WTC11 (cell line): ENCODE measurements around the gene ARHGAP26. TPM values are rescaled to one million over a fixed set of nuclear protein-coding genes. Genes with fewer than 3 reads are reported as not detected.

ENCODE experiments used
- ATAC-seq: fragments of 200-7000 bp; cut with Tn5 transposase; 2 replicates; pipeline ENCODE4 v1.10.0; 2021; ENCODE audit warnings: mild to moderate bottlenecking, moderate library complexity
- CTCF ChIA-PET: fragments of 300-600 bp; sonication (Branson Sonifier 250); formaldehyde crosslinking; loops from one replicate; lab custom pipeline; 2021; ENCODE audit warnings: antibody characterized with exemption; lab: Charles Lee
- POLR2A ChIA-PET: fragments of 350-600 bp; sonication (Branson Sonifier 250); formaldehyde crosslinking; loops from one replicate; lab custom pipeline; 2021; ENCODE audit warnings: antibody characterized with exemption; lab: Charles Lee
- DNase-seq: peaks from one replicate; pipeline ENCODE4 v3.0.0; 2021; ENCODE audit warnings: low spot score
- H3K27ac Mint-ChIP-seq: 2 replicates; pipeline ENCODE4 v1.8.0; 2021; ENCODE audit warnings: mixed read lengths
- H3K27me3 Mint-ChIP-seq: 2 replicates; pipeline ENCODE4 v1.8.0; 2021; ENCODE audit warnings: low read depth, mild to moderate bottlenecking, moderate library complexity, mixed read lengths
- H3K36me3 Mint-ChIP-seq: 2 replicates; pipeline ENCODE4 v1.8.0; 2021; ENCODE audit warnings: mixed read lengths
- H3K4me1 Mint-ChIP-seq: 2 replicates; pipeline ENCODE4 v1.8.0; 2022; ENCODE audit warnings: mixed read lengths
- H3K4me3 Mint-ChIP-seq: 2 replicates; pipeline ENCODE4 v1.8.0; 2021; ENCODE audit warnings: mild to moderate bottlenecking, moderate library complexity, mixed read lengths
- H3K9me3 Mint-ChIP-seq: 2 replicates; pipeline ENCODE4 v1.8.0; 2021; ENCODE audit warnings: mixed read lengths
- E2F4 ChIP-seq: sonication (generic); formaldehyde crosslinking; IDR thresholded peaks from 2 replicates; pipeline ENCODE4 v1.8.1; 2022; ENCODE audit warnings: low read depth, mild to moderate bottlenecking, moderate library complexity, missing genetic modification reagents, borderline replicate concordance
- ERG ChIP-seq: fragments of 250-450 bp; sonication (Bioruptor Pico); IDR thresholded peaks from 2 replicates; pipeline ENCODE4 v1.8.0; 2021; ENCODE audit warnings: mild to moderate bottlenecking
- FOXP1 ChIP-seq: sonication (generic); formaldehyde crosslinking; IDR thresholded peaks from 2 replicates; pipeline ENCODE4 v1.8.0; 2022; ENCODE audit warnings: missing genetic modification reagents, mild to moderate bottlenecking, moderate library complexity, borderline replicate concordance
- GTF2I ChIP-seq: fragments of 250-450 bp; sonication (Bioruptor Pico); conservative IDR thresholded peaks from 2 replicates; pipeline ENCODE4 v1.4.0; 2021; ENCODE audit warnings: mild to moderate bottlenecking
- MXD4 ChIP-seq: fragments of 250-450 bp; sonication (Bioruptor Pico); IDR thresholded peaks from 2 replicates; pipeline ENCODE4 v1.8.0; 2021; ENCODE audit warnings: mild to moderate bottlenecking, moderate library complexity, borderline replicate concordance
- MYBL2 ChIP-seq: sonication (generic); formaldehyde crosslinking; IDR thresholded peaks from 2 replicates; pipeline ENCODE4 v1.8.1; 2023; ENCODE audit warnings: mild to moderate bottlenecking, moderate library complexity, missing genetic modification reagents
- NR3C1 ChIP-seq: sonication (generic); formaldehyde crosslinking; conservative IDR thresholded peaks from 2 replicates; pipeline ENCODE4 v1.8.1; 2023; ENCODE audit warnings: low read depth, mild to moderate bottlenecking, missing genetic modification reagents
- OVOL2 ChIP-seq: fragments of 250-450 bp; sonication (Bioruptor Pico); IDR thresholded peaks from 2 replicates; pipeline ENCODE4 v1.9.0; 2021; ENCODE audit warnings: mild to moderate bottlenecking, borderline replicate concordance
- PREB ChIP-seq: sonication (generic); formaldehyde crosslinking; IDR thresholded peaks from 2 replicates; pipeline ENCODE4 v1.8.1; 2022; ENCODE audit warnings: mild to moderate bottlenecking, missing genetic modification reagents, moderate library complexity, borderline replicate concordance
- PRRX2 ChIP-seq: fragments of 250-450 bp; sonication (Bioruptor Pico); IDR thresholded peaks from 2 replicates; pipeline ENCODE4 v1.8.0; 2021; ENCODE audit warnings: mild to moderate bottlenecking
- RORB ChIP-seq: fragments of 250-450 bp; sonication (Bioruptor Pico); IDR thresholded peaks from 2 replicates; pipeline ENCODE4 v1.9.0; 2021; ENCODE audit warnings: mild to moderate bottlenecking
- SMAD4 ChIP-seq: sonication (generic); formaldehyde crosslinking; IDR thresholded peaks from 2 replicates; pipeline ENCODE4 v1.8.0; 2022; ENCODE audit warnings: mild to moderate bottlenecking, missing genetic modification reagents
- SP1 ChIP-seq: sonication (generic); formaldehyde crosslinking; conservative IDR thresholded peaks from 2 replicates; pipeline ENCODE4 v1.8.1; 2022; ENCODE audit warnings: missing genetic modification reagents
- ZNF121 ChIP-seq: sonication (generic); formaldehyde crosslinking; IDR thresholded peaks from 2 replicates; pipeline ENCODE4 v1.8.0; 2023; ENCODE audit warnings: missing genetic modification reagents
- ZNF317 ChIP-seq: sonication (generic); formaldehyde crosslinking; IDR thresholded peaks from 2 replicates; pipeline ENCODE4 v1.8.1; 2023; ENCODE audit warnings: low read depth, mild to moderate bottlenecking, moderate library complexity, missing genetic modification reagents, borderline replicate concordance
- ZNF416 ChIP-seq: fragments of 250-450 bp; sonication (Bioruptor Pico); IDR thresholded peaks from 2 replicates; pipeline ENCODE4 v1.9.0; 2021; ENCODE audit warnings: mild to moderate bottlenecking, inconsistent platforms
- ZNF423 ChIP-seq: fragments of 250-450 bp; sonication (Bioruptor Pico); IDR thresholded peaks from 2 replicates; pipeline ENCODE4 v2.1.2; 2022; ENCODE audit warnings: mild to moderate bottlenecking, moderate library complexity
- ZNF671 ChIP-seq: fragments of 250-450 bp; sonication (Bioruptor Pico); IDR thresholded peaks from 2 replicates; pipeline ENCODE4 v1.8.0; 2021; ENCODE audit warnings: mild to moderate bottlenecking
- total RNA-seq: library from RNA; stranded (reverse); gene quantifications from 3 replicates; pipeline ENCODE4 v1.2.3, GENCODE V29; 2021
- TF ChIP-seq, protein P1 (sequence below): sonication (generic); formaldehyde crosslinking; IDR thresholded peaks from 2 replicates; pipeline ENCODE4 v1.8.0; 2022; ENCODE audit warnings: missing genetic modification reagents
- TF ChIP-seq, protein P2 (sequence below): fragments of 200-600 bp; IDR thresholded peaks from 2 replicates; pipeline ENCODE4 v1.8.0; 2022; ENCODE audit warnings: antibody characterized with exemption
- TF ChIP-seq, protein P3 (sequence below): sonication (generic); formaldehyde crosslinking; IDR thresholded peaks from 2 replicates; pipeline ENCODE4 v1.8.1; 2023; ENCODE audit warnings: mild to moderate bottlenecking, moderate library complexity, missing genetic modification reagents

The ARHGAP26 gene
- total RNA-seq, 1 experiment from 2014 or later = 22.3 TPM

GRCh38 chr5:142865631-142866030 lies 95.5 kb downstream of the ARHGAP26 start:
- Mint-ChIP-seq H3K27me3 (no peaks in the 10 kb centered on the region), H3K27ac (peak overlapping the region; percentile 28), H3K4me1 (peaks cover 76% of the 10 kb centered on the region), H3K36me3 (no peaks in the 10 kb centered on the region), H3K4me3 (no peak overlapping the region), H3K9me3 (no peaks in the 10 kb centered on the region)
- ATAC-seq (no peak), DNase-seq (no peak)
- CTCF ChIA-PET = interaction anchor here (0.6 to 3.3 kb wide), 8 partner anchors 16 to 509 kb away, joined by 3 to 18 read pairs (median 6); partner anchors contain the start of gene ARHGAP26
- POLR2A ChIA-PET = interaction anchor here (0.6 kb wide), 1 partner anchor 78 kb away, joined by 4 read pairs; no protein-coding TSS in a partner anchor
- TF ChIP-seq RORB (CRISPR knock-in tag) = no peak
- TF ChIP-seq, protein P1, sequence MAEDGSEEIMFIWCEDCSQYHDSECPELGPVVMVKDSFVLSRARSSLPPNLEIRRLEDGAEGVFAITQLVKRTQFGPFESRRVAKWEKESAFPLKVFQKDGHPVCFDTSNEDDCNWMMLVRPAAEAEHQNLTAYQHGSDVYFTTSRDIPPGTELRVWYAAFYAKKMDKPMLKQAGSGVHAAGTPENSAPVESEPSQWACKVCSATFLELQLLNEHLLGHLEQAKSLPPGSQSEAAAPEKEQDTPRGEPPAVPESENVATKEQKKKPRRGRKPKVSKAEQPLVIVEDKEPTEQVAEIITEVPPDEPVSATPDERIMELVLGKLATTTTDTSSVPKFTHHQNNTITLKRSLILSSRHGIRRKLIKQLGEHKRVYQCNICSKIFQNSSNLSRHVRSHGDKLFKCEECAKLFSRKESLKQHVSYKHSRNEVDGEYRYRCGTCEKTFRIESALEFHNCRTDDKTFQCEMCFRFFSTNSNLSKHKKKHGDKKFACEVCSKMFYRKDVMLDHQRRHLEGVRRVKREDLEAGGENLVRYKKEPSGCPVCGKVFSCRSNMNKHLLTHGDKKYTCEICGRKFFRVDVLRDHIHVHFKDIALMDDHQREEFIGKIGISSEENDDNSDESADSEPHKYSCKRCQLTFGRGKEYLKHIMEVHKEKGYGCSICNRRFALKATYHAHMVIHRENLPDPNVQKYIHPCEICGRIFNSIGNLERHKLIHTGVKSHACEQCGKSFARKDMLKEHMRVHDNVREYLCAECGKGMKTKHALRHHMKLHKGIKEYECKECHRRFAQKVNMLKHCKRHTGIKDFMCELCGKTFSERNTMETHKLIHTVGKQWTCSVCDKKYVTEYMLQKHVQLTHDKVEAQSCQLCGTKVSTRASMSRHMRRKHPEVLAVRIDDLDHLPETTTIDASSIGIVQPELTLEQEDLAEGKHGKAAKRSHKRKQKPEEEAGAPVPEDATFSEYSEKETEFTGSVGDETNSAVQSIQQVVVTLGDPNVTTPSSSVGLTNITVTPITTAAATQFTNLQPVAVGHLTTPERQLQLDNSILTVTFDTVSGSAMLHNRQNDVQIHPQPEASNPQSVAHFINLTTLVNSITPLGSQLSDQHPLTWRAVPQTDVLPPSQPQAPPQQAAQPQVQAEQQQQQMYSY (CRISPR knock-in tag) = peak; percentile 44; the same call in 1 of the 2 replicates
- TF ChIP-seq, all 79 proteins: peak for 1

DNA sequence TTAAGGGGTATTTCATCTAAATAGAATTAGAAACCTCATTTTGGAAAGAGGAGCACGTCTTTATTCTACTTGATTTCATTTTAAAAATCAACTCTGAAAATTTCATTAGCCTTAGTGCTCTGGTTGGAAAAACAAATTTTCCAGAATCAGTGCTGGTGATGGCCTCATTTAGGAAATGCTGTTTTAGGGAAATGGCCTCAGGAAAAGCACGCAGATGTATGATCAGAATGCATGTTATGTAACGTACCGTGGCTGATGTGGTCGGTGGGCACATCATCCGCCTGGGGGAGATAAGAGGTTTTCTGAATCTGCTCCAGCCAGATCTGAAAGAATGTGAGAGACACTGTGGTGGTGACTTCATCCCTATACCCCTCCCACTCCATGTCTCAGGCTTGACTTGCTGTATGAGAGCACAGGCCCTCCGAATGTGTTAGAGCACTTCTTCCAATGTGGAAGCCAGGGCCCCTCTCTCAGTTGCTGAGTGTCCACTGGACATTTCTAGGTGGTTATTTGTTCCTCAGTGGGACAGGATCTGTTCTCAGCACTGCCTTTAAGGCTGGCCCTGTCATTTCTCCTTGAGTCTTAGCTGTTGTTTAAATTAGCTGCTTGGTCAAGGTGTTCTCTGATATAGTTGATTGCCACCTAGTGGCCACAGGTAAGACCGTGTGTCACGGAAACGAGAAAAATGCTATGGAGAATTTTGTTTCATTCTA lies 96.5 kb downstream of the ARHGAP26 start:
- H3K4me1 Mint-ChIP-seq = peaks cover 73% of the 10 kb centered on the region
- no peaks in the 10 kb centered on the region for H3K36me3 Mint-ChIP-seq
- TF ChIP-seq SP1 (CRISPR knock-in tag) = 0 out of 2 replicates have a peak, but pooled peaks have one; percentile 16
- no peak for TF ChIP-seq ZNF317 (CRISPR knock-in tag)
- TF ChIP-seq PRRX2 = no peak
- no peak for TF ChIP-seq SMAD4 (CRISPR knock-in tag)
- TF ChIP-seq, protein P2, sequence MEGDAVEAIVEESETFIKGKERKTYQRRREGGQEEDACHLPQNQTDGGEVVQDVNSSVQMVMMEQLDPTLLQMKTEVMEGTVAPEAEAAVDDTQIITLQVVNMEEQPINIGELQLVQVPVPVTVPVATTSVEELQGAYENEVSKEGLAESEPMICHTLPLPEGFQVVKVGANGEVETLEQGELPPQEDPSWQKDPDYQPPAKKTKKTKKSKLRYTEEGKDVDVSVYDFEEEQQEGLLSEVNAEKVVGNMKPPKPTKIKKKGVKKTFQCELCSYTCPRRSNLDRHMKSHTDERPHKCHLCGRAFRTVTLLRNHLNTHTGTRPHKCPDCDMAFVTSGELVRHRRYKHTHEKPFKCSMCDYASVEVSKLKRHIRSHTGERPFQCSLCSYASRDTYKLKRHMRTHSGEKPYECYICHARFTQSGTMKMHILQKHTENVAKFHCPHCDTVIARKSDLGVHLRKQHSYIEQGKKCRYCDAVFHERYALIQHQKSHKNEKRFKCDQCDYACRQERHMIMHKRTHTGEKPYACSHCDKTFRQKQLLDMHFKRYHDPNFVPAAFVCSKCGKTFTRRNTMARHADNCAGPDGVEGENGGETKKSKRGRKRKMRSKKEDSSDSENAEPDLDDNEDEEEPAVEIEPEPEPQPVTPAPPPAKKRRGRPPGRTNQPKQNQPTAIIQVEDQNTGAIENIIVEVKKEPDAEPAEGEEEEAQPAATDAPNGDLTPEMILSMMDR = peak; percentile 50
- no peak for TF ChIP-seq PREB (CRISPR knock-in tag)
- TF ChIP-seq ZNF121 (CRISPR knock-in tag) = no peak
- H3K9me3 Mint-ChIP-seq = no peaks in the 10 kb centered on the region
- ChIA-PET CTCF (interaction anchor here (0.5 to 2.8 kb wide), 42 partner anchors 8 to 933 kb away, joined by 3 to 46 read pairs (median 6); partner anchors contain the start of gene ARHGAP26), POLR2A (interaction anchor here (0.7 to 1.0 kb wide), 2 partner anchors 9 to 96 kb away, joined by 3 to 4 read pairs; partner anchors contain the start of gene ARHGAP26)
- no peak overlapping the region for H3K4me3 Mint-ChIP-seq
- ATAC-seq (peak; percentile 55), DNase-seq (no peak)
- peak overlapping the region; percentile 74 for H3K27ac Mint-ChIP-seq
- H3K27me3 Mint-ChIP-seq = no peaks in the 10 kb centered on the region

GRCh38 chr5:142869886-142870285 lies 99.7 kb downstream of the ARHGAP26 start:
- ATAC-seq (no peak), DNase-seq (no peak)
- H3K27ac Mint-ChIP-seq = no peak overlapping the region
- peaks cover 62% of the 10 kb centered on the region for H3K4me1 Mint-ChIP-seq
- no peaks in the 10 kb centered on the region for H3K36me3 Mint-ChIP-seq
- no peak overlapping the region for H3K4me3 Mint-ChIP-seq
- ChIA-PET POLR2A (no interaction called here), CTCF (interaction anchor here (1.2 to 2.7 kb wide), 2 partner anchors 116 to 157 kb away, joined by 3 to 13 read pairs; no protein-coding TSS in a partner anchor)
- no peaks in the 10 kb centered on the region for H3K9me3 Mint-ChIP-seq
- H3K27me3 Mint-ChIP-seq = no peaks in the 10 kb centered on the region
- TF ChIP-seq ZNF416 (CRISPR knock-in tag) = no peak
- no peak for TF ChIP-seq NR3C1 (CRISPR knock-in tag)
- no peak for TF ChIP-seq E2F4 (CRISPR knock-in tag)
- no peak for TF ChIP-seq MYBL2 (CRISPR knock-in tag)
- TF ChIP-seq OVOL2 (CRISPR knock-in tag) = no peak
- TF ChIP-seq ZNF423 (CRISPR knock-in tag) = no peak
- TF ChIP-seq FOXP1 (CRISPR knock-in tag) = no peak
- TF ChIP-seq, protein P3, sequence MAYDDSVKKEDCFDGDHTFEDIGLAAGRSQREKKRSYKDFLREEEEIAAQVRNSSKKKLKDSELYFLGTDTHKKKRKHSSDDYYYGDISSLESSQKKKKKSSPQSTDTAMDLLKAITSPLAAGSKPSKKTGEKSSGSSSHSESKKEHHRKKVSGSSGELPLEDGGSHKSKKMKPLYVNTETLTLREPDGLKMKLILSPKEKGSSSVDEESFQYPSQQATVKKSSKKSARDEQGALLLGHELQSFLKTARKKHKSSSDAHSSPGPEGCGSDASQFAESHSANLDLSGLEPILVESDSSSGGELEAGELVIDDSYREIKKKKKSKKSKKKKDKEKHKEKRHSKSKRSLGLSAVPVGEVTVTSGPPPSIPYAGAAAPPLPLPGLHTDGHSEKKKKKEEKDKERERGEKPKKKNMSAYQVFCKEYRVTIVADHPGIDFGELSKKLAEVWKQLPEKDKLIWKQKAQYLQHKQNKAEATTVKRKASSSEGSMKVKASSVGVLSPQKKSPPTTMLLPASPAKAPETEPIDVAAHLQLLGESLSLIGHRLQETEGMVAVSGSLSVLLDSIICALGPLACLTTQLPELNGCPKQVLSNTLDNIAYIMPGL (CRISPR knock-in tag) = no peak
- no peak for TF ChIP-seq MXD4 (CRISPR knock-in tag)
- TF ChIP-seq ZNF671 (CRISPR knock-in tag) = no peak
- no peak for TF ChIP-seq GTF2I
- no peak for TF ChIP-seq ERG (CRISPR knock-in tag)
